Trophoblast cell (in vitro differentiated cells and primary cell): ENCODE results near the gene PTPRQ.

Experiments used
- DNase-seq, 2 donors: peaks; one replicate each; pipeline ENCODE4 v3.0.0-alpha.2; 2016
- H2AFZ ChIP-seq: 2 replicates; pipeline ENCODE4 v1.6.1; 2013; ENCODE audit warnings: low read length, moderate library complexity, mild to moderate bottlenecking; ENCODE audit not compliant: insufficient read depth, poor library complexity
- H2AK5ac ChIP-seq: 2 replicates; pipeline ENCODE4 v1.6.1; 2013; ENCODE audit warnings: mild to moderate bottlenecking, low read length
- H2BK120ac ChIP-seq: 2 replicates; pipeline ENCODE4 v1.6.1; 2013; ENCODE audit warnings: low read length, mild to moderate bottlenecking, moderate library complexity; ENCODE audit not compliant: insufficient read depth, poor library complexity
- H2BK12ac ChIP-seq: 2 replicates; pipeline ENCODE4 v1.6.1; 2013; ENCODE audit warnings: mild to moderate bottlenecking, low read length, moderate library complexity
- H2BK5ac ChIP-seq: 2 replicates; pipeline ENCODE4 v1.6.1; 2013; ENCODE audit warnings: low read length, low read depth, moderate library complexity, mild to moderate bottlenecking; ENCODE audit not compliant: poor library complexity
- H3K14ac ChIP-seq: 2 replicates; pipeline ENCODE4 v1.6.1; 2013; ENCODE audit warnings: mild to moderate bottlenecking, low read length
- H3K18ac ChIP-seq: 2 replicates; pipeline ENCODE4 v1.6.1; 2013; ENCODE audit warnings: mild to moderate bottlenecking, low read length
- H3K23ac ChIP-seq: 2 replicates; pipeline ENCODE4 v1.6.1; 2013; ENCODE audit warnings: low read length
- H3K27ac ChIP-seq: 2 replicates; pipeline ENCODE4 v1.5.1; 2013; ENCODE audit warnings: low read depth, mild to moderate bottlenecking, inconsistent platforms, low read length, moderate library complexity
- H3K27me3 ChIP-seq: 2 replicates; pipeline ENCODE4 v1.6.1; 2013; ENCODE audit warnings: inconsistent platforms, mild to moderate bottlenecking, low read length, moderate library complexity; ENCODE audit not compliant: insufficient read depth
- H3K36me3 ChIP-seq, 2 experiments: 1 replicate in 1 of 2; 2 replicates in 1 of 2; pipeline ENCODE4 v1.6.1; 2013; ENCODE audit warnings: low read length in 2 of 2, mild to moderate bottlenecking in 2 of 2, moderate library complexity in 1 of 2; ENCODE audit not compliant: insufficient read depth in 2 of 2, control insufficient read depth in 1 of 2
- H3K4ac ChIP-seq: 2 replicates; pipeline ENCODE4 v1.6.1; 2013; ENCODE audit warnings: low read depth, mild to moderate bottlenecking, low read length, moderate library complexity
- H3K4me1 ChIP-seq, 2 experiments: 1 replicate in 1 of 2; 2 replicates in 1 of 2; pipeline ENCODE4 v1.6.1; 2013; ENCODE audit warnings: low read length in 2 of 2, mild to moderate bottlenecking in 2 of 2, moderate library complexity in 1 of 2; ENCODE audit not compliant: insufficient read depth in 2 of 2, control insufficient read depth in 1 of 2
- H3K4me2 ChIP-seq: 2 replicates; pipeline ENCODE4 v1.6.1; 2013; ENCODE audit warnings: inconsistent platforms, mild to moderate bottlenecking, low read length, moderate library complexity
- H3K4me3 ChIP-seq: 2 replicates; pipeline ENCODE4 v1.5.1; 2013; ENCODE audit warnings: mild to moderate bottlenecking, low read depth, low read length, inconsistent platforms
- H3K79me1 ChIP-seq: one replicate; pipeline ENCODE4 v1.6.1; 2013; ENCODE audit warnings: low read length
- H3K79me2 ChIP-seq: 2 replicates; pipeline ENCODE4 v1.6.1; 2013; ENCODE audit warnings: low read length, mild to moderate bottlenecking; ENCODE audit not compliant: control insufficient read depth, insufficient read depth, poor library complexity
- H3K9ac ChIP-seq: 2 replicates; pipeline ENCODE4 v1.6.1; 2013; ENCODE audit warnings: mild to moderate bottlenecking, low read length
- H3K9me3 ChIP-seq: 2 replicates; pipeline ENCODE4 v1.6.1; 2013; ENCODE audit warnings: low read depth, mild to moderate bottlenecking, control low read depth, inconsistent platforms, low read length; ENCODE audit not compliant: insufficient read depth
- H4K12ac ChIP-seq: 2 replicates; pipeline ENCODE4 v1.6.1; 2013; ENCODE audit warnings: low read depth, mild to moderate bottlenecking, low read length, moderate library complexity
- H4K8ac ChIP-seq: 2 replicates; pipeline ENCODE4 v1.6.1; 2013; ENCODE audit warnings: low read depth, mild to moderate bottlenecking, low read length, moderate library complexity
- H4K91ac ChIP-seq: one replicate; pipeline ENCODE4 v1.6.1; 2013; ENCODE audit warnings: low read depth, mild to moderate bottlenecking, low read length, moderate library complexity
- WGBS: extraction: QIAGEN DNeasy Blood & Tissue Kit; methylation state at CpG from one replicate; pipeline ENCODE4 v1.1.7; 2013; ENCODE audit warnings: missing lambda C conversion rate; ENCODE audit not compliant: insufficient read length, insufficient coverage; ENCODE audit errors: extremely low coverage; 5-methylcytosine and 5-hydroxymethylcytosine counted together

The PTPRQ gene

DNA sequence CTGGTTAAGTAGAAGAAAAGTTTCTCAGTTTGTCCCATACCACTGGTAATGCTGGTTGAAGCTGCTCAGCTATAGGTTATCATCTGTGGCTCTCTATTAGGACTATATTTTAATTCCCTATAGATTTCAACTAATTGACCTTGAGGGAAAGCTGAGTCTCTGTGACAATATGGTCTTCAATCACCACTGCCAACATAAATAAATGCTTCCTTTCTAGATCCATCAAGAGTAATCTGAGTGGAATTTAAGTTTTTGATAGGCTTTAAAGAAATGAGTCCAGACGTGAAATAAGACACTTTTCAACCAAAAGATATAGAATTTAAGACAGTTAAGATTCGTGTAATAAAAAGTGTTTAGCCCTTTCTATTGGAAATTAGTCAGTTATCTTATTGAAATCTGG, 199.9 kb downstream of the PTPRQ start:
- WGBS: no CpG with 5 or more reads among the region's 2 CpGs

DNA sequence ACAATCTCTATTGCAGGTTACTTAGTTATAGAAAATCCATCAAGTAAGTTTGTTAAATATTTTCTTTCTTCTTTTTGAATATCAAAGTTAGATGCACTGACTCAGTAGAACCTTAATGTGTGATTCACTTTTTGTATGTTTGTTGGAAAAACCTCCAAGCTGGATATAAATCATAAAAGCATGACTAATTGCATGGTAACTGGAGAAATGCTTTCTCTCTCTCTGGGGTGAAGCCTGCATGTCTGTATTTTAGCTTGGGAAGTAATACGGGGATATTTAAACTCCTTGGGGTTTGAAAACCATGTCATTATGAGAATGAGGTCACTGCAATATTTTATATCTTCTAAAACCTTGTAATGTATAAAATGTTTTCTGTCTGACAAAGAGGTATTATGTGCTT, 204.8 kb downstream of the PTPRQ start:
- H2BK5ac ChIP-seq: no peak overlapping the region
- H2AK5ac ChIP-seq: no peak overlapping the region
- no peak overlapping the region for H4K8ac ChIP-seq
- H3K9ac ChIP-seq: no peak overlapping the region
- no peak overlapping the region for H3K4me3 ChIP-seq
- no peak overlapping the region for H3K4ac ChIP-seq
- H3K4me2 ChIP-seq: no peak overlapping the region
- no peak overlapping the region for H4K91ac ChIP-seq
- H2AFZ ChIP-seq: no peak overlapping the region
- WGBS: no CpG with 5 or more reads among the region's 1 CpG
- H3K36me3 ChIP-seq: no peaks in the 10 kb centered on the region
- no peaks in the 10 kb centered on the region for H3K9me3 ChIP-seq
- DNase-seq: no peak
- H3K14ac ChIP-seq: no peak overlapping the region
- no peaks in the 10 kb centered on the region for H3K79me2 ChIP-seq
- H2BK12ac ChIP-seq: no peak overlapping the region
- H4K12ac ChIP-seq: no peak overlapping the region
- H3K27ac ChIP-seq: no peak overlapping the region
- H3K18ac ChIP-seq: no peak overlapping the region
- H3K27me3 ChIP-seq: no peaks in the 10 kb centered on the region
- H3K4me1 ChIP-seq: no peaks in the 10 kb centered on the region
- no peaks in the 10 kb centered on the region for H3K79me1 ChIP-seq
- no peak overlapping the region for H3K23ac ChIP-seq
- no peak overlapping the region for H2BK120ac ChIP-seq

More for the DNA sequence above, 199.9 kb downstream of the PTPRQ start:
- H3K4me1 ChIP-seq: no peaks in the 10 kb centered on the region
- no peak overlapping the region for H4K12ac ChIP-seq
- no peak overlapping the region for H2BK12ac ChIP-seq
- H2AK5ac ChIP-seq: no peak overlapping the region
- no peak overlapping the region for H3K14ac ChIP-seq
- H3K23ac ChIP-seq: no peak overlapping the region
- no peak overlapping the region for H4K91ac ChIP-seq
- H3K27me3 ChIP-seq: no peaks in the 10 kb centered on the region
- H3K4ac ChIP-seq: no peak overlapping the region
- no peaks in the 10 kb centered on the region for H3K79me2 ChIP-seq
- H3K27ac ChIP-seq: no peak overlapping the region
- no peak overlapping the region for H2BK120ac ChIP-seq
- no peak overlapping the region for H3K9ac ChIP-seq
- no peak overlapping the region for H2AFZ ChIP-seq
- H3K4me3 ChIP-seq: no peak overlapping the region
- no peaks in the 10 kb centered on the region for H3K36me3 ChIP-seq
- no peaks in the 10 kb centered on the region for H3K79me1 ChIP-seq
- H3K4me2 ChIP-seq: no peak overlapping the region
- no peak overlapping the region for H3K18ac ChIP-seq
- H4K8ac ChIP-seq: no peak overlapping the region
- no peak overlapping the region for H2BK5ac ChIP-seq
- no peak for DNase-seq
- H3K9me3 ChIP-seq: no peaks in the 10 kb centered on the region

DNA sequence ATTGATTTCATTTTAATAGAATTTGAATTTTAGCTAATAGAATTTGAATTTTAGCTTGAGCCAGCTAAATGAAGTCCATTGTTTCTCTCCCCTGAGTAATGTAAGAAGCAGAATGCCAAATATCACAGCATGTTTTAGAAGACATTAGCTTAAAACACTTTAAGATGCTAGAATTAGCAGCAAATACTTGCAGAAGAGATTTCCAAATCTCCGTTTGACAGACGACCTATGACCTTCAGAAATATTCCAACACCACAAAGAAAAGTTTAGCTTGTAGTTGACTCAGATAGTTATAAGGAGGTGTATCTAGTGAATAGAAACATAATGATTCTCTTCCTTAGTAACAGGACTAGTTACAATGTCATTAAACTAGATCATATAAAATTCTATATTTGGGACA, 211.7 kb downstream of the PTPRQ start:
- no peak overlapping the region for H3K18ac ChIP-seq
- no CpG with 5 or more reads among the region's 2 CpGs for WGBS
- H3K4me2 ChIP-seq: no peak overlapping the region
- H3K79me2 ChIP-seq: no peaks in the 10 kb centered on the region
- H2AK5ac ChIP-seq: no peak overlapping the region
- H4K12ac ChIP-seq: no peak overlapping the region
- no peak overlapping the region for H3K27ac ChIP-seq
- no peaks in the 10 kb centered on the region for H3K9me3 ChIP-seq
- H3K36me3 ChIP-seq: no peaks in the 10 kb centered on the region
- H4K91ac ChIP-seq: no peak overlapping the region
- no peak overlapping the region for H3K4ac ChIP-seq
- H3K79me1 ChIP-seq: no peaks in the 10 kb centered on the region
- no peak overlapping the region for H3K4me3 ChIP-seq
- no peaks in the 10 kb centered on the region for H3K27me3 ChIP-seq
- H3K9ac ChIP-seq: no peak overlapping the region
- no peaks in the 10 kb centered on the region for H3K4me1 ChIP-seq
- H2AFZ ChIP-seq: no peak overlapping the region
- no peak for DNase-seq
- no peak overlapping the region for H4K8ac ChIP-seq
- no peak overlapping the region for H3K23ac ChIP-seq
- no peak overlapping the region for H2BK120ac ChIP-seq
- H2BK5ac ChIP-seq: no peak overlapping the region
- no peak overlapping the region for H3K14ac ChIP-seq
- no peak overlapping the region for H2BK12ac ChIP-seq

DNA sequence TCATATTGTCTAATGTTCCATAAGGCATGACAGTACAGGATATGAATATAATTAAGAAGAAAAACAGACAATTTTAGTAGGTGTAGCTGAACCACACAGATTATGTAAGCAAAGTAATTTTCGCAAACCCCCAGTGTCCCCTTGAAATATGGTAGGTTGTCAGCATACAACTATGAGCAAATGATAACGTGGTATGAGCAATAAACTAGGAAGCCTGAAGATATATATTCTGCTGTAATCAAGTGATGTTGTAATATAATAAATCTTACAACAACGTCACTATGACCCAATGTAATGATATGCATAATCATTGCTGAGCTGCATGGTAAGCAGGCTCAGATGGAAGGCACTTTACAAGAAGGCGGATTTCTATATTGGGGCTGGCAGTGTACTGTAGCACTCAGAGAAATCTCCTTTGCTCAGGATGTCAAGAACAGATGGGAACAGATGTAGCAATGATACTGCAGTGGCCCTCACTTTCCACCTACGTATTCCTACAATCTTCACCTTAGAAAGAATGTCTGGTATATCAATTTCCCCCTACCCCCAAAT, 215.6 kb downstream of the PTPRQ start:
- Histone ChIP-seq H3K18ac (no peak overlapping the region), H4K91ac (no peak overlapping the region), H3K23ac (no peak overlapping the region), H2AK5ac (no peak overlapping the region), H4K12ac (no peak overlapping the region), H3K27ac (no peak overlapping the region), H3K4me3 (no peak overlapping the region), H3K9ac (no peak overlapping the region), H3K27me3 (no peaks in the 10 kb centered on the region), H3K79me1 (no peaks in the 10 kb centered on the region), H3K9me3 (no peaks in the 10 kb centered on the region), H3K4me2 (no peak overlapping the region), H3K79me2 (no peaks in the 10 kb centered on the region), H3K4me1 (no peaks in the 10 kb centered on the region), H3K4ac (no peak overlapping the region), H2BK5ac (no peak overlapping the region), H2BK12ac (no peak overlapping the region), H3K14ac (no peak overlapping the region), H2AFZ (no peak overlapping the region), H2BK120ac (no peak overlapping the region), H4K8ac (no peak overlapping the region), H3K36me3 (no peaks in the 10 kb centered on the region)
- no peak for DNase-seq
- WGBS: no CpG with 5 or more reads among the region's 5 CpGs
